HepG2 (cell line): ENCODE measurements around the gene ASCL2.

ENCODE experiments used
- BHLHE40 ChIP-seq: IDR thresholded peaks from 2 replicates; pipeline ENCODE4 v1.6.1; 2011; ENCODE audit warnings: low read length, improper control_type of control experiment
- CTCF ChIP-seq: sonication (generic); formaldehyde crosslinking; IDR thresholded peaks from 2 replicates; pipeline ENCODE4 v1.5.0; 2020; ENCODE audit warnings: mild to moderate bottlenecking, missing genetic modification reagents, moderate library complexity
- DMAP1 ChIP-seq: IDR thresholded peaks from 2 replicates; pipeline ENCODE4 v1.6.1; 2016
- POLR2A ChIP-seq, 2 experiments: IDR thresholded peaks; 2 replicates each; pipeline ENCODE4 v1.6.1; 2011; ENCODE audit warnings: low read depth in 2 of 2, low read length in 2 of 2, mild to moderate bottlenecking in 1 of 2, moderate library complexity in 1 of 2; ENCODE audit not compliant: insufficient read depth in 1 of 2
- TCF7L2 ChIP-seq: IDR thresholded peaks from 2 replicates; pipeline ENCODE4 v1.6.1; 2011; ENCODE audit warnings: mild to moderate bottlenecking, low read depth, low read length, moderate library complexity
- TOE1 ChIP-seq: sonication (generic); formaldehyde crosslinking; IDR thresholded peaks from 2 replicates; pipeline ENCODE4 v1.4.0; 2020; ENCODE audit warnings: mild to moderate bottlenecking, missing genetic modification reagents
- ZMYM3 ChIP-seq: sonication (generic); formaldehyde crosslinking; IDR thresholded peaks from 2 replicates; pipeline ENCODE4 v1.5.1; 2020; ENCODE audit warnings: mild to moderate bottlenecking, missing genetic modification reagents
- ZNF605 ChIP-seq: sonication (generic); formaldehyde crosslinking; IDR thresholded peaks from 2 replicates; pipeline ENCODE4 v1.8.0; 2022; ENCODE audit warnings: mild to moderate bottlenecking, missing genetic modification reagents
- ZNF646 ChIP-seq: sonication (generic); formaldehyde crosslinking; IDR thresholded peaks from 2 replicates; pipeline ENCODE4 v1.9.0; 2021; ENCODE audit warnings: mild to moderate bottlenecking, missing genetic modification reagents
- TF ChIP-seq, protein P1 (sequence below), 2 experiments: sonication (generic) in 1 of 2; formaldehyde crosslinking in 1 of 2; IDR thresholded peaks; 2 replicates each; pipeline versions ENCODE4 v1.4.0 to v1.6.1; 2016 to 2020; ENCODE audit warnings: borderline replicate concordance in 1 of 2, low read depth in 1 of 2, mild to moderate bottlenecking in 1 of 2, missing genetic modification reagents in 1 of 2

GRCh38 chr11:2266586-2267305 lies 3.6 kb downstream of the ASCL2 start:
- TF ChIP-seq CTCF (CRISPR knock-in tag) (no peak), TOE1 (no peak), ZNF646 (CRISPR knock-in tag) (no peak), TCF7L2 (no peak), BHLHE40 (no peak), POLR2A (IDR thresholded peaks at IDR 0.05; ENCODE audit: insufficient read depth in 1 of 2, low read depth in 2 of 2, low read length in 2 of 2) (no peak), ZNF605 (CRISPR knock-in tag) (no peak), DMAP1 (no peak), ZMYM3 (CRISPR knock-in tag) (no peak)
- TF ChIP-seq, protein P1, sequence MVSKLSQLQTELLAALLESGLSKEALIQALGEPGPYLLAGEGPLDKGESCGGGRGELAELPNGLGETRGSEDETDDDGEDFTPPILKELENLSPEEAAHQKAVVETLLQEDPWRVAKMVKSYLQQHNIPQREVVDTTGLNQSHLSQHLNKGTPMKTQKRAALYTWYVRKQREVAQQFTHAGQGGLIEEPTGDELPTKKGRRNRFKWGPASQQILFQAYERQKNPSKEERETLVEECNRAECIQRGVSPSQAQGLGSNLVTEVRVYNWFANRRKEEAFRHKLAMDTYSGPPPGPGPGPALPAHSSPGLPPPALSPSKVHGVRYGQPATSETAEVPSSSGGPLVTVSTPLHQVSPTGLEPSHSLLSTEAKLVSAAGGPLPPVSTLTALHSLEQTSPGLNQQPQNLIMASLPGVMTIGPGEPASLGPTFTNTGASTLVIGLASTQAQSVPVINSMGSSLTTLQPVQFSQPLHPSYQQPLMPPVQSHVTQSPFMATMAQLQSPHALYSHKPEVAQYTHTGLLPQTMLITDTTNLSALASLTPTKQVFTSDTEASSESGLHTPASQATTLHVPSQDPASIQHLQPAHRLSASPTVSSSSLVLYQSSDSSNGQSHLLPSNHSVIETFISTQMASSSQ (IDR thresholded peaks at IDR 0.05; ENCODE audit: low read depth) = no peak
- TF ChIP-seq, protein P1 (CRISPR knock-in tag; IDR thresholded peaks at IDR 0.05; ENCODE audit: borderline replicate concordance) = no peak
